H1 (cell line): ENCODE measurements around the gene SCAF1. TPM values are rescaled to one million over a fixed set of nuclear protein-coding genes. Genes with fewer than 3 reads are reported as not detected.

Experiments used
- CTCF ChIA-PET: fragments of 300-600 bp; sonication (Branson Sonifier 250); formaldehyde crosslinking; loops from one replicate; lab custom pipeline; 2021; ENCODE audit not compliant: partially characterized antibody; lab: Charles Lee
- POLR2A ChIA-PET: fragments of 300-600 bp; sonication (Branson Sonifier 250); formaldehyde crosslinking; loops from one replicate; lab custom pipeline; 2021; ENCODE audit warnings: inconsistent platforms; ENCODE audit not compliant: partially characterized antibody; lab: Charles Lee
- DNase-seq, 2 experiments: peaks; one replicate each; pipeline versions ENCODE4 v3.0.0 to v3.0.0-alpha.2; 2010 to 2022; ENCODE audit warnings: low spot score in 2 of 2, low read depth in 1 of 2, mixed read lengths in 1 of 2
- FAIRE-seq: peaks from 2 replicates; lab custom pipeline; 2011; peaks lifted over from hg19 to GRCh38; lab: Jason Lieb, UNC
- H2AFZ ChIP-seq: 2 replicates; pipeline ENCODE4 v1.8.1; 2012; ENCODE audit warnings: low read length, inconsistent platforms
- H2AK5ac ChIP-seq: 2 replicates; pipeline ENCODE4 v1.6.1; 2013; ENCODE audit warnings: low read depth, low read length
- H2BK120ac ChIP-seq: replicated peaks from 2 replicates; pipeline ENCODE3; 2013; ENCODE audit warnings: low read depth, low read length, inconsistent platforms
- H2BK12ac ChIP-seq: 2 replicates; pipeline ENCODE4 v1.6.1; 2013; ENCODE audit warnings: low read depth, low read length
- H2BK15ac ChIP-seq: 2 replicates; pipeline ENCODE4 v1.6.1; 2013; ENCODE audit warnings: low read length
- H2BK20ac ChIP-seq: 2 replicates; pipeline ENCODE4 v1.6.1; 2013; ENCODE audit warnings: low read length
- H2BK5ac ChIP-seq: 2 replicates; pipeline ENCODE4 v1.6.1; 2013; ENCODE audit warnings: low read depth, low read length
- H3K14ac ChIP-seq: 2 replicates; pipeline ENCODE4 v1.6.1; 2013; ENCODE audit warnings: inconsistent platforms; ENCODE audit not compliant: insufficient read length
- H3K18ac ChIP-seq: 2 replicates; pipeline ENCODE4 v1.6.1; 2013; ENCODE audit warnings: low read length; ENCODE audit errors: extremely low read depth
- H3K23ac ChIP-seq: 2 replicates; pipeline ENCODE4 v1.6.1; 2013; ENCODE audit warnings: inconsistent platforms; ENCODE audit not compliant: insufficient read length
- H3K23me2 ChIP-seq: 2 replicates; pipeline ENCODE4 v1.6.1; 2013; ENCODE audit warnings: low read depth, low read length
- H3K27ac ChIP-seq: 2 replicates; pipeline ENCODE4 v1.6.1; 2011; ENCODE audit warnings: low read depth, low read length, inconsistent platforms
- H3K27me3 ChIP-seq, 4 experiments: replicated peaks in 1 of 4; 1 replicate in 1 of 4; 2 replicates in 3 of 4; pipeline versions ENCODE4 v1.6.1 to v1.8.1; 2011 to 2013; ENCODE audit warnings: low read length in 3 of 4, mild to moderate bottlenecking in 3 of 4, inconsistent platforms in 2 of 4, mixed read lengths in 2 of 4, moderate library complexity in 1 of 4; ENCODE audit not compliant: control insufficient read depth in 3 of 4, insufficient read depth in 3 of 4; ENCODE audit errors: extremely low read depth in 1 of 4
- H3K36me3 ChIP-seq, 4 experiments: 2 replicates each; pipeline versions ENCODE4 v1.6.1 to v1.8.1; 2011 to 2013; ENCODE audit warnings: mild to moderate bottlenecking in 4 of 4, low read length in 3 of 4, moderate library complexity in 2 of 4, control low read depth in 1 of 4, inconsistent platforms in 1 of 4; ENCODE audit not compliant: insufficient read depth in 4 of 4, control insufficient read depth in 2 of 4
- H3K4ac ChIP-seq: replicated peaks from 2 replicates; pipeline ENCODE3; 2013; ENCODE audit warnings: low read length, low read depth, mixed read lengths, inconsistent platforms; ENCODE audit not compliant: insufficient read length
- H3K4me1 ChIP-seq, 4 experiments: replicated peaks in 1 of 4; 1 replicate in 1 of 4; 2 replicates in 3 of 4; pipeline versions ENCODE4 v1.6.1 to v1.8.1; 2011 to 2013; ENCODE audit warnings: low read length in 3 of 4, inconsistent platforms in 2 of 4, mixed read lengths in 1 of 4; ENCODE audit not compliant: insufficient read depth in 4 of 4, control insufficient read depth in 3 of 4
- H3K4me2 ChIP-seq, 2 experiments: 2 replicates each; pipeline versions ENCODE4 v1.6.1 to v1.8.1; 2011 to 2013; ENCODE audit warnings: low read depth in 2 of 2, low read length in 2 of 2, control low read depth in 1 of 2, inconsistent platforms in 1 of 2, mild to moderate bottlenecking in 1 of 2; ENCODE audit not compliant: insufficient read depth in 1 of 2
- H3K4me3 ChIP-seq, 4 experiments: fragments of 200-600, 300-600 bp in 1 of 4; sonication (generic), shearing (Covaris generic), sonication (Bioruptor Twin) in 1 of 4; 2 replicates each; pipeline versions ENCODE4 v1.5.1 to v1.8.1; 2011 to 2016; ENCODE audit warnings: low read length in 4 of 4, low read depth in 3 of 4, control low read depth in 2 of 4, inconsistent platforms in 2 of 4, mild to moderate bottlenecking in 2 of 4, mixed read lengths in 1 of 4, moderate library complexity in 1 of 4; ENCODE audit not compliant: insufficient read depth in 2 of 4; ENCODE audit errors: extremely low read depth in 1 of 4
- H3K56ac ChIP-seq: replicated peaks from 2 replicates; pipeline ENCODE3; 2013; ENCODE audit warnings: low read depth, mild to moderate bottlenecking, mixed read lengths, low read length, inconsistent platforms; ENCODE audit not compliant: insufficient read length
- H3K79me1 ChIP-seq: 2 replicates; pipeline ENCODE4 v1.6.1; 2013; ENCODE audit warnings: low read depth, low read length, control low read depth
- H3K79me2 ChIP-seq, 2 experiments: 2 replicates each; pipeline versions ENCODE4 v1.6.1 to v1.8.1; 2012 to 2013; ENCODE audit warnings: low read length in 2 of 2, mild to moderate bottlenecking in 2 of 2, inconsistent platforms in 1 of 2; ENCODE audit not compliant: insufficient read depth in 2 of 2, control insufficient read depth in 1 of 2
- H3K9ac ChIP-seq, 4 experiments: replicated peaks in 1 of 4; 1 replicate in 1 of 4; 2 replicates in 3 of 4; pipeline versions ENCODE4 v1.6.1 to v1.8.1; 2011 to 2013; ENCODE audit warnings: low read depth in 3 of 4, low read length in 3 of 4, control low read depth in 2 of 4, mild to moderate bottlenecking in 2 of 4, moderate library complexity in 2 of 4, inconsistent platforms in 1 of 4; ENCODE audit errors: extremely low read depth in 1 of 4
- H3K9me3 ChIP-seq, 2 experiments: 2 replicates each; pipeline versions ENCODE4 v1.6.1 to v1.8.1; 2012 to 2013; ENCODE audit warnings: mild to moderate bottlenecking in 2 of 2, moderate library complexity in 2 of 2, control low read depth in 1 of 2, inconsistent platforms in 1 of 2, low read depth in 1 of 2, low read length in 1 of 2, mixed read lengths in 1 of 2; ENCODE audit not compliant: insufficient read depth in 2 of 2
- H4K20me1 ChIP-seq, 2 experiments: replicated peaks in 1 of 2; 2 replicates each; pipeline versions ENCODE3 to v1.8.1; 2011 to 2013; ENCODE audit warnings: inconsistent platforms in 2 of 2, low read length in 2 of 2, mild to moderate bottlenecking in 1 of 2; ENCODE audit not compliant: insufficient read depth in 2 of 2, control insufficient read depth in 1 of 2
- H4K5ac ChIP-seq: 2 replicates; pipeline ENCODE4 v1.6.1; 2013; ENCODE audit warnings: low read length, low read depth, mixed read lengths, inconsistent platforms; ENCODE audit not compliant: insufficient read length
- H4K8ac ChIP-seq: 2 replicates; pipeline ENCODE4 v1.8.0; 2013; ENCODE audit warnings: mild to moderate bottlenecking, moderate library complexity, low read length, inconsistent platforms; ENCODE audit not compliant: insufficient read depth; ENCODE audit errors: extremely low read depth
- H4K91ac ChIP-seq: replicated peaks from 2 replicates; pipeline ENCODE3; 2013; ENCODE audit warnings: low read length, mixed read lengths, inconsistent platforms; ENCODE audit not compliant: insufficient read length
- E2F6 ChIP-seq: IDR thresholded peaks from 2 replicates; pipeline ENCODE4 v1.6.1; 2012; ENCODE audit warnings: inconsistent platforms
- EP300 ChIP-seq, 2 experiments: IDR thresholded peaks; 1 replicate in 1 of 2; 2 replicates in 1 of 2; pipeline ENCODE4 v1.6.1; 2011 to 2012; ENCODE audit warnings: low read depth in 2 of 2, low read length in 2 of 2, mild to moderate bottlenecking in 2 of 2, borderline replicate concordance in 1 of 2, inconsistent platforms in 1 of 2, moderate library complexity in 1 of 2
- FOSL1 ChIP-seq: IDR thresholded peaks from 2 replicates; pipeline ENCODE4 v1.6.1; 2011; ENCODE audit warnings: mild to moderate bottlenecking, low read depth, low read length, moderate library complexity; ENCODE audit not compliant: insufficient read depth
- GTF2F1 ChIP-seq: IDR thresholded peaks from 2 replicates; pipeline ENCODE4 v1.6.1; 2012; ENCODE audit warnings: low read depth, low read length, improper control_type of control experiment, borderline replicate concordance
- HDAC2 ChIP-seq, 2 experiments: fragments of 300-600 bp in 1 of 2; sonication (generic) in 1 of 2; IDR thresholded peaks; 2 replicates each; pipeline ENCODE4 v1.6.1; 2011 to 2012; ENCODE audit warnings: low read depth in 2 of 2, low read length in 2 of 2, mild to moderate bottlenecking in 2 of 2, moderate library complexity in 2 of 2, borderline replicate concordance in 1 of 2, inconsistent platforms in 1 of 2
- HDAC6 ChIP-seq: IDR thresholded peaks from one replicate; pipeline ENCODE4 v1.7.1; 2012; ENCODE audit warnings: low read depth, mild to moderate bottlenecking, inconsistent platforms, low read length, moderate library complexity
- MAFK ChIP-seq: IDR thresholded peaks from 2 replicates; pipeline ENCODE4 v1.6.1; 2012; ENCODE audit warnings: low read depth, mild to moderate bottlenecking, improper control_type of control experiment, low read length
- POLR2AphosphoS5 ChIP-seq: IDR thresholded peaks from 2 replicates; pipeline ENCODE4 v1.6.1; 2011; ENCODE audit warnings: low read depth, low read length
- SAP30 ChIP-seq: fragments of 300-600 bp; sonication (generic); IDR thresholded peaks from 2 replicates; pipeline ENCODE4 v1.7.1; 2012; ENCODE audit warnings: low read length, moderate library complexity, mild to moderate bottlenecking, inconsistent platforms; ENCODE audit not compliant: insufficient read depth, insufficient replicate concordance
- SP4 ChIP-seq: IDR thresholded peaks from 2 replicates; pipeline ENCODE4 v1.6.1; 2012; ENCODE audit warnings: low read length, inconsistent platforms
- SUZ12 ChIP-seq: fragments of 200-600 bp; sonication (generic); IDR thresholded peaks from 2 replicates; pipeline ENCODE4 v1.6.1; 2012; ENCODE audit warnings: mild to moderate bottlenecking, inconsistent platforms, low read length, moderate library complexity, mixed read lengths
- TBP ChIP-seq: IDR thresholded peaks from 2 replicates; pipeline ENCODE4 v1.6.1; 2011; ENCODE audit warnings: low read depth, low read length, improper control_type of control experiment
- YY1 ChIP-seq: IDR thresholded peaks from 2 replicates; pipeline ENCODE4 v1.6.1; 2011; ENCODE audit warnings: low read depth, mild to moderate bottlenecking, low read length
- WGBS, 2 experiments: shearing (Covaris generic) in 1 of 2; methylation state at CpG; one replicate each; pipeline versions ENCODE4 v1.1.6 to v1.1.7; 2013 to 2015; ENCODE audit warnings: low lambda C conversion rate in 2 of 2, mixed read lengths in 2 of 2, inconsistent platforms in 1 of 2, low coverage in 1 of 2, missing lambda C conversion rate in 1 of 2; ENCODE audit not compliant: insufficient replicate concordance in 2 of 2, insufficient coverage in 1 of 2, insufficient read length in 1 of 2; ENCODE audit errors: extremely low coverage in 1 of 2, missing lambda C conversion rate in 1 of 2; 5-methylcytosine and 5-hydroxymethylcytosine counted together
- polyA plus RNA-seq, 7 experiments: library from polyadenylated mRNA; depleted of rRNA in 3 of 7; stranded (reverse) in 5 of 7; unstranded in 2 of 7; fragments of >200 nt in 5 of 7; fragments of 200-250 nt in 2 of 7; gene quantifications; 1 replicate in 5 of 7; 2 replicates in 1 of 7; 4 replicates in 1 of 7; pipeline versions ENCODE4 v1.2.1 to v1.2.3, GENCODE V29; 2011 to 2013; ENCODE audit warnings: missing spikeins in 2 of 7, mixed read lengths in 2 of 7
- total RNA-seq: library from RNA; stranded (reverse); fragmentation: NEBNext Ultra II Directional; extraction: Animal tissue kit (Norgen Biotek cat#: 25700); gene quantifications from 2 replicates; pipeline ENCODE4 v1.2.1, GENCODE V29; 2021

Gene SCAF1
- total and polyA plus RNA-seq, 2 of the 8 experiments (the other 6 are each of a cell fraction or from before 2014, with no cell fraction given), result 9.7 to 81.7 TPM

GRCh38 chr19:49626226-49626625 lies 15.8 kb upstream of the SCAF1 start:
- Histone ChIP-seq H3K9me3 (no peaks in the 10 kb centered on the region), H3K4me1 (0 out of 7 replicates have a peak, but pooled peaks cover 0 to 3% (median 0%) of the 10 kb centered on the region in 4 experiments), H2BK15ac (no peak overlapping the region), H3K79me2 (no peaks in the 10 kb centered on the region), H2BK20ac (no peak overlapping the region), H3K56ac (no peak overlapping the region), H3K18ac (no peak overlapping the region), H3K14ac (no peak overlapping the region), H2AK5ac (no peak overlapping the region), H3K4me3 (no peak overlapping the region), H3K27me3 (no peaks in the 10 kb centered on the region), H3K4ac (no peak overlapping the region), H3K27ac (no peak overlapping the region), H3K23me2 (no peaks in the 10 kb centered on the region), H4K8ac (no peak overlapping the region), H3K4me2 (no peak overlapping the region), H2BK120ac (no peak overlapping the region), H3K79me1 (no peaks in the 10 kb centered on the region; the same call in 1 of the 2 replicates), H4K20me1 (peaks cover 3 to 11% of the 10 kb centered on the region in 2 experiments), H2AFZ (no peak overlapping the region), H3K23ac (no peak overlapping the region), H2BK12ac (no peak overlapping the region), H3K36me3 (peaks cover 4 to 34% (median 13%) of the 10 kb centered on the region in 4 experiments; a peak in 7 of 8 replicates), H2BK5ac (no peak overlapping the region), H4K91ac (no peak overlapping the region), H4K5ac (no peak overlapping the region), H3K9ac (no peak overlapping the region)
- ChIA-PET POLR2A (interaction anchor here (2.6 to 50.7 kb wide), 2 partner anchors 9 to 24 kb away, joined by 14 to 840 read pairs; partner anchors contain the start of gene PRR12), CTCF (no interaction called here)
- no peak for FAIRE-seq
- WGBS, 2 experiments, result 98% methylated on average over 7 of the region's 11 CpGs; no CpG with 5 or more reads in 1 of the 2 experiments
- TF ChIP-seq E2F6, result no peak
- no peak for TF ChIP-seq HDAC2 (IDR thresholded peaks at IDR 0.05; ENCODE audit: borderline replicate concordance in 1 of 2, low read depth in 2 of 2, low read length in 2 of 2)
- no peak for TF ChIP-seq FOSL1
- TF ChIP-seq YY1, result no peak
- TF ChIP-seq TBP, result no peak
- no peak for TF ChIP-seq POLR2AphosphoS5
- no peak for TF ChIP-seq EP300 (IDR thresholded peaks at IDR 0.05; ENCODE audit: borderline replicate concordance in 1 of 2, low read depth in 2 of 2, low read length in 2 of 2)
- no peak for TF ChIP-seq GTF2F1
- TF ChIP-seq HDAC6, result no peak
- TF ChIP-seq SAP30, result no peak
- no peak for TF ChIP-seq SUZ12
- TF ChIP-seq SP4, result no peak
- no peak for TF ChIP-seq MAFK
- no peak for DNase-seq
